NT2/D1 (cell line): ENCODE results near the gene FAM181A.

ENCODE experiments used
- DNase-seq: peaks from one replicate; pipeline ENCODE4 v3.0.0-alpha.2; 2011; ENCODE audit warnings: low read depth, low spot score
- H3K27me3 ChIP-seq: 2 replicates; pipeline ENCODE4 v1.6.0; 2011; ENCODE audit warnings: mild to moderate bottlenecking; ENCODE audit not compliant: insufficient read length, insufficient read depth
- H3K36me3 ChIP-seq: 2 replicates; pipeline ENCODE4 v1.6.1; 2011; ENCODE audit warnings: mild to moderate bottlenecking, low read length, mixed read lengths; ENCODE audit not compliant: insufficient read depth, insufficient read length
- H3K4me1 ChIP-seq: 2 replicates; pipeline ENCODE4 v1.5.1; 2011; ENCODE audit not compliant: insufficient read depth, insufficient read length
- H3K4me3 ChIP-seq: 2 replicates; pipeline ENCODE4 v1.5.1; 2011; ENCODE audit warnings: low read depth; ENCODE audit not compliant: insufficient read length
- H3K9ac ChIP-seq: 2 replicates; pipeline ENCODE4 v1.6.0; 2011; ENCODE audit warnings: low read depth; ENCODE audit not compliant: insufficient read length
- H3K9me3 ChIP-seq: 2 replicates; pipeline ENCODE4 v1.5.1; 2011; ENCODE audit warnings: mild to moderate bottlenecking, low read length; ENCODE audit not compliant: insufficient read depth
- SUZ12 ChIP-seq: IDR thresholded peaks from 2 replicates; pipeline ENCODE4 v1.6.1; 2011; ENCODE audit not compliant: insufficient read length, insufficient read depth; ENCODE audit errors: extremely low read depth
- YY1 ChIP-seq: IDR thresholded peaks from 2 replicates; pipeline ENCODE4 v1.6.1; 2011; ENCODE audit not compliant: insufficient read length, insufficient read depth
- ZNF274 ChIP-seq: IDR thresholded peaks from 2 replicates; pipeline ENCODE4 v1.6.1; 2011; ENCODE audit warnings: mild to moderate bottlenecking, low read depth, low read length

The FAM181A gene

DNA sequence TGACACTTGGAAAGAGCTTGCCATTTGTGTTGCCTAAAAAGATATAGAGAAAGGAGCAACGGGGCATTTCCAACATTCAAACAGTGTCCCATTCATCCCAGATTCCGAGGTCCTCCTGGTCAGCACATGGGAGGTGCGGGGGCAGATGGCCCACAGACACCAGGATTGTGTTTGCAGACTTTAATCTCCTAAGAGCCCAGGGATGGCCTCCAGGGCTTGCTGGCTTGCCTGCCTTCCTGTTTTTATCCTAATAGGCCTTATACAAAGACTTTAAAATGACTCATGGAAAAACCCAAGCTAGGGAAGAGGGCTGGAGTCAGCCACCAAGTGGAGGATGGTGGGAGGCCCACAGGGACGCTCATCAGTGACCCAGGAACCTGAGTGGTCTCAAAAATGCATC is 21.5 kb upstream of the FAM181A start:
- Histone ChIP-seq H3K9ac (no peak overlapping the region), H3K36me3 (no peaks in the 10 kb centered on the region), H3K4me3 (no peak overlapping the region), H3K9me3 (no peaks in the 10 kb centered on the region), H3K27me3 (no peaks in the 10 kb centered on the region), H3K4me1 (peaks cover 11% of the 10 kb centered on the region)
- TF ChIP-seq ZNF274 (no peak), YY1 (no peak), SUZ12 (no peak)
- peak; percentile 30 for DNase-seq

DNA sequence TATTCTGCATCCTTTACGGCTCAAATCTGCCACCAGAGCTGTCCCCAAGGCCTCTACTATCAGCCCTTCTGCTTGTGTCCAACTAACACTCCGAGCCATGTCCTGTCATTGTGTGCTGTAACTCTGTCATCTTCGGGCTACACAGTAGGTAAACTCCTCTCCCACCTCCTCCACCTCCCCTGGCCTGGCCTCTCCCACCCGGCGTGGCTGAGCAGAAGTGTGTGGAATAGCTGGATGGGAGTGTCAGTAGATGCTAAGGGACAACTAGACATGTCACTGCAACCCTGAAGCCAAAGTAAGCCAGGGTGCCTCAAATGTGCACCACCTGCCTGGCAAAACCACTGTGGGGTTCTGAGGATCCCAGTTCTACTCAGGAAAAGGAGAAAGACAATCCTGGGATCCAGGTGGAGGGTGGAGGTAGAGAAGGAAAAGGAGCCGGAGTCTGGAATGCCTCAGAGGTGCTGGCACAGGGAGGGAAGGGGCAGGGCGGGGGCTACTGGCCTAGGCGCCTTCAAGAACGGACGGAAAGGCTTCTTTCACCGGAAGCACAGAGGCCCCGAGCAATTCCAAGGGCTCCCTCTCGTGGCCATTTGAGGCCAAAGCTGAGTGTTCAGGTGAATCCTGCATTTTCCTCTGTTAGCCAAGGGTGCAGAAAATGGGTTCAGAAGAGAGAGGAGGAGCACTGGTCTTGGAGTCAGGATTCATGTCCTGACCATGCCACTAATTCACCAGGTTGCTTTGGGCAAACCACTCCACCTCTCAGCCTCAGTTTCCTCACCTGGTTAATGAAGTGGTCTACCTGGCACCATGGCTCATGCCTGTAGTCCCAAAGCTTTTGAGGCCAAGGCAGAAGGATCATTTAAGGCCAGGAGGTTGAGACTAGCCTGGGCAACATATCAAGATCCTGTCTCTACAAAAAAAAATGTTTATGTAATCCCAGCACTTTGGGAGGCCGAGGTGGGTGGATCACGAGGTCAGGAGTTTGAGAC is 20.5 kb upstream of the FAM181A start:
- no peaks in the 10 kb centered on the region for H3K27me3 ChIP-seq
- H3K4me1 ChIP-seq: peaks cover 11% of the 10 kb centered on the region
- H3K4me3 ChIP-seq: no peak overlapping the region
- TF ChIP-seq SUZ12 (no peak), YY1 (no peak), ZNF274 (no peak)
- H3K9ac ChIP-seq: no peak overlapping the region
- H3K9me3 ChIP-seq: no peaks in the 10 kb centered on the region
- DNase-seq: peak; percentile 51
- no peaks in the 10 kb centered on the region for H3K36me3 ChIP-seq

DNA sequence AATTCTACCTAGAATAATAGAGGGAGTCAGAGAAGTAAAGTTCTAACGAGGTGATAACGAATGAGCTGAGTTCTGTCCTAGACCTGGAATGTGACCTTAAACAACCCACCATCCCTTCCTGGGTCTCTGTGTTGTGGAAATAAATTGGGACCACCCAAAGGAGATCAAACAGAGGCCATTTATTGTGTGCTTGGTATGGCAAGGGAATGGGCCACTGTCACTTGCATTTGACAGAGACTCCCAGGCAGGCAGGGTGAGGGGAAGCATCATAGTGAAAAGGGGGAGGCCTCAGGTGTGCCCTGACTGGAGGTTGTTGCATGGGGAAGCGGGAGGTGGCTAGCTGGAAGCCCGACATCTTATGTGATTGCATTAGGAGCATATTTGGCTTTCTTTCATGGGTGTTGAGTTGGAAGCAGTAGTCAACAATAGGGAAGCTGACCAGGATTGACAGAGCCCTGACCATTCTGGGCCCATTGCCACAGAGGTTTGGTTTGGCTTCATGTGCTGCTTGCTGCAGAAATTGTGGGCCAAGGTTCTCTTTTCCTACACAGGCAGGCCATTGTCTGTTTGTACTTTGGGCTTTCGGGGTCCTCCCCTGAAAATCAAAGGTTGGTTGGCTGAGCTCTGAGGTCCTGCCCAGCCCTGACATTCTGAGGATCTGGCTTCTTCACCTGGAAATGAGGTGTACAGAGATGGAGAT is 17.6 kb upstream of the FAM181A start:
- Histone ChIP-seq H3K36me3 (no peaks in the 10 kb centered on the region), H3K27me3 (no peaks in the 10 kb centered on the region), H3K4me3 (no peak overlapping the region), H3K4me1 (peaks cover 7% of the 10 kb centered on the region), H3K9ac (no peak overlapping the region), H3K9me3 (no peaks in the 10 kb centered on the region)
- TF ChIP-seq SUZ12 (no peak), YY1 (no peak)
- DNase-seq: no peak

DNA sequence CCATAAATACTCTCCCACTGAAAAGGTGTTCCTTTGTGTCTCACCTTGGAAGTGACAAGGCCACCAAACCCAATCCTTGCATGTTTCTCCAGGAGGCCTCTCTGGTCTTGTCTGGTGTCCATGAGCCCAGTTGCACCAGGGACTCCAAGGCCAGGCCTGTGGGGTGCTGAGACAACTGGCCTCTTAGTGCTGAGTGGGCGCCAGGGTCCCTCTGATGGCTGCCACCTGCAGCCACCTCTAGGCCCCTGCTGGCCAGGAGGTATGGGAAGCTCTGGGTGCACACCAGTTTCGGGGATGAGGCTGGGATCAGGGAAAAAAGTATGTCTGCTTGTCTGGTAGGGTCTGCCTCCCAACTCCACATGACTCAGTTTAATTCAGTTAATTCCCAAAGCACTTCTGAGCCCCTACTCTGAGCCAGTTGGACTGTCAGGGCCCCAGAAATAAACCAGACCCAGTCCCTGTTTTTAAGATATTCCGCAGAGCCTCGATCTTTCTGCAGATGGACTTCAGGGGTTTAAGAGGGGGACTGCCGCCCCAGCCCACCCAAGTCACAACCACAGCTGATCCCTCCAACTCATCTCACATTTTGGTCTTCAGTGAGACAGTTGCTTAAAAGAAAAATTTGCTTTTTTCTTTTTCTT is 15.0 kb upstream of the FAM181A start:
- Histone ChIP-seq H3K27me3 (no peaks in the 10 kb centered on the region), H3K4me3 (no peak overlapping the region), H3K9ac (no peak overlapping the region), H3K9me3 (no peaks in the 10 kb centered on the region), H3K4me1 (no peaks in the 10 kb centered on the region), H3K36me3 (no peaks in the 10 kb centered on the region)
- no peak for DNase-seq
- TF ChIP-seq ZNF274 (no peak), SUZ12 (no peak), YY1 (no peak)

DNA sequence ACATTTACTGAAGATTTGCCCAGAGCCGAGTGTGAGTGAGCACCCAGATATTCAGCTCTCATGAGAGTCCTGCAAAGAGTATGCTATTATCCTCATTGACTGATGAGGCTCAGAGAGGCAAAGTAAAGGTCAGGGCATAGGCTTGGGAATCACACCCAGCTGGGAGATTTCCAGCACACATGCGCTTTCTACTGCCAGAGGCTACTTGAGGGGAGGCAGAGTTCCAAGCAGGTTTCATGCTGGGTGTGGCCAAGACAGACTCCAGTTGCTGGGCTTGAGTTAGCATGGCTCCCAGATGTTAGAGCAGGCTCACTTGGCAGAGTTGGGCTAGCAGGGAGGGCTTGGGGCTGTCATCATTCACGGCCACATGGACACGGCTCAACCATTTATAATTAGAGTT is 14.4 kb upstream of the FAM181A start:
- H3K4me1 ChIP-seq: no peaks in the 10 kb centered on the region
- TF ChIP-seq SUZ12 (no peak), ZNF274 (no peak), YY1 (no peak)

DNA sequence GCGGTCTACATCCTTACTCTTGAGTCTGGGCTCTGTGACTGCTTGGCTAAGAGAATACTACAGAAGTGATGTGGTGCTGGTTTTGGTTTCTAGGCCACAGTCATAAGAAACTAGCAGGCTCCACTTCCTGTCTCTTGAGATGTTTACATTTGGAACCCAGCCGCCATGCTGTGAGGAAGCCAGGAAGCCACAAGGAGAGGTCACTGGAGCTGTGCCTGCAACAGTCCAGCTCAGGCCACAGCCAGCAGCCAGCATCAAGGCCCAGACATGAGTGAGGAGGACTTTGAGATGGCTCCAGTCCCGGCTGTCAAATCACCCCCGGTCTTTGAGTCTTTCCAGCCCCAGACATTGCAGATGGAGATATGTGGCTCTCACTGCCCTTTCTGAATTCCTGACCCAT is 12.9 kb upstream of the FAM181A start:
- TF ChIP-seq YY1 (no peak), SUZ12 (no peak), ZNF274 (no peak)
- no peak for DNase-seq

More for the DNA sequence above, 14.4 kb upstream of the FAM181A start:
- Histone ChIP-seq H3K4me3 (no peak overlapping the region), H3K36me3 (no peaks in the 10 kb centered on the region), H3K9ac (no peak overlapping the region), H3K9me3 (no peaks in the 10 kb centered on the region), H3K27me3 (no peaks in the 10 kb centered on the region)
- DNase-seq: no peak

More for the DNA sequence above, 12.9 kb upstream of the FAM181A start:
- no peaks in the 10 kb centered on the region for H3K27me3 ChIP-seq
- H3K36me3 ChIP-seq: no peaks in the 10 kb centered on the region
- no peak overlapping the region for H3K4me3 ChIP-seq
- no peaks in the 10 kb centered on the region for H3K9me3 ChIP-seq
- H3K4me1 ChIP-seq: no peaks in the 10 kb centered on the region
- no peak overlapping the region for H3K9ac ChIP-seq
